GM12892 (cell line): ENCODE measurements around the gene CBLN1.

ENCODE experiments used
- DNase-seq: peaks from one replicate; pipeline ENCODE4 v3.0.0; 2011; ENCODE audit not compliant: insufficient read length
- FAIRE-seq: peaks from 2 replicates; lab custom pipeline; 2011; peaks lifted over from hg19 to GRCh38; lab: Jason Lieb, UNC
- POLR2A ChIP-seq: IDR thresholded peaks from 2 replicates; pipeline ENCODE4 v1.6.1; 2011; ENCODE audit warnings: low read depth, low read length, control low read depth
- POLR2AphosphoS5 ChIP-seq: IDR thresholded peaks from 2 replicates; pipeline ENCODE4 v1.6.1; 2011; ENCODE audit warnings: low read depth, low read length, control low read depth
- TAF1 ChIP-seq: IDR thresholded peaks from 2 replicates; pipeline ENCODE4 v1.6.1; 2011; ENCODE audit warnings: low read depth, mild to moderate bottlenecking, control low read depth, low read length, borderline replicate concordance

The CBLN1 gene

DNA sequence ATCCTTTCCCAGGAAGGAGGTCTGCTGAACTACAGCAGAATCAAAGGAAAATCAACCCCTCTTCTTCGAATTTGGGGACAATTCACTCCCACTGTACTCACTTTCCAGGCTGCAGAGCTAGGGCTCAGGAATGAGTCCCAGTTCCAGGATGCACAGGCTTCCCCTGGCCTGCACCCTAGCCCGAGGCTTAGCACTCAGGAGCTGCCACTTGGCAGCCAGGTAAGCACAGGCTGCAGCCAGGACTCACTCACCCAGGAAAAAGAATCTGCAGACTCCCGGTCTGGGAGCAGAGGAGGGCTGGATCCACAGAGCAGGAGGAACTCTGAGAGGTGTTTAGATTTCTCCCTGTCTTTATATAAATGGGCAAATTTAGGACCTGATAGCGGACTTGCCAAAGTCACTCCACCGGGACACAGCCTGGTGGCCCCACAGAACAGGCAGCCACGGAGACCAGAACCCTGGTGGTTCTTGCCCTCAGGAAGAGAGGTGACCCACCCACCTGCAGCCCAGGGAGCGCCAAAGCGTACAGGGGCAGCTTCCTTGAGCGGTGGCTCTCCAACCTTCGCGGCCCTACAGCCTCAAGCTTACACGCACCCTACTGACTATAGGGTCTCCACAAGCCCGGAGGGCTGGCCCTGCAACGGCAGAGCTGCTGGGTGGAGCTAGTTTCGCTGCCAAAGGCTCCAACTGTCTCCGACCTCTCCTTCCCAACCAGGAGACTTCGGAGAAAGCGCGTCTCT is 4.8 kb downstream of the CBLN1 start:
- TF ChIP-seq POLR2AphosphoS5: no peak
- no peak for TF ChIP-seq TAF1
- no peak for TF ChIP-seq POLR2A
- no peak for DNase-seq
- no peak for FAIRE-seq

DNA sequence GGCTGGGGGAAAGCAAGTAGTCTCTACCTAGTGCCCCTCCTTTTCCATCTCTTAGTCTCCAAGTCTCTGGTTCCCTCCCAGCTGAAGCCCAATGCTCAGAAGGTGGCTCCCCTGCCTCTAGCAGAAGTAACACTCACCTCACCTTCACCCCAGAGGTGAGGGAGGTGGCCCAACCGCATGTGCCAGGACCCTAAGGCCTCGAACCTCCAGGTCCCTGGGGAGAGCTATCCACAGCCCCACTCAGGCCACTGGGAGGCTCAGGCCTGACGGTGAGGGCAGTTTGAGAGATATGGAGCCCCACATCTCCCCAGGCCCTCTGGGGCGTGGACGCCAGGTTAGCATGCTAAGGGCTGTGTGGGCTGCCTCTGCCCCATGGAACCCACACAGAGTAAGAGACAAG is 5.8 kb downstream of the CBLN1 start:
- no peak for FAIRE-seq
- no peak for TF ChIP-seq POLR2AphosphoS5
- TF ChIP-seq POLR2A: no peak
- TF ChIP-seq TAF1: no peak
- no peak for DNase-seq

DNA sequence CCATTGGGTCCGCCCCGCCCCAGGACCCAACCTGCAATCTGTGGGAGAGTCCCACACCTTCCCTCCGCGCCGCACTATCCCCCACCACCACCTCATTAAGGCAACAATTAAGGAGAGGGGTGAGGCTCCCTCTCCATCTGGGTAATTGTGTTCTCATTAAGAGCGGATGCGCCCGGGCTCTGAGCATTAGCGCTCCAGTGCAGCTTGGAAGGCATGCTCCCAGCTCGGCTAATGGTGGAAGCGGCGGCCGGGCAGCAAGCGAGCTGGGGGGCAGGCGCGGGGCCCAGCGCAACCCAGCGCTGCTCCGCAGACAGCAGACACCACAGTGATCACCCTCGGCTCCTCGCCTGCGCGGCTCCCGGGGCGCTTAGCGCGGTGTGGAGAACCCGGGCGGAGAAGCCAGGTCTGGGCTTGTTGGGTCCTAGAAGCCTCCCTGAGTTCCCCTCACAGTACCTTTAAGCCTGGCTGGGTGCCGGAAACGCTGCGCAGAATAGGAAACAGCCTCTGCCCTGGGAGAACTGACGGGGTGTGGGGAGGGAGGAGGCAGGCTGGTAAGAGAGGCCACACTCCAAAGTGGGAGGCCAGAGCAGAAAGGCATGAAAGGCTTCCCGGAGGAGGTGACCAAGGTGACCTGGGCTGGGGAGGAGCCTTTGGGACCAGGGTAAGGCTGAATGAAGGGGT is 6.4 kb downstream of the CBLN1 start:
- no peak for FAIRE-seq

DNA sequence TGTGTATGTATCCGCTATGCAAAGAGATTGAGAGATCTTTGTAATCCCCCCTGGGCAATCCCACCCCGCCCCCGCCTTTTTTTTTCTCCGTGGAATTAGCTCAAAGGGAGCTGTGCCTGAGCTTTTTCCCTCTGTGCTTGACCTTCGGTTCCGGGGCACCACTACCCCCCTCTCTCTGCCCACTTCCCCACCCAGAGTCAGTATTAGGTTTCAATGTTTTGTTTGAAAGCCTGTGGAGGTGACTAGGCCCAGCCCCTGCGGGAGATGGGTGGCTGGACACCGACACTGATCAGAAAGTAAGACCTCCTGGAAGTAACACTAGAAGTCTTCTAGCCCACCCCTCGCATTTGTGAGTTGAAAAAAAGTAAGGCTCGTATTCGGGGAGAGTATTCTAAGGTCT is 7.0 kb downstream of the CBLN1 start:
- TF ChIP-seq TAF1 (no peak), POLR2A (no peak), POLR2AphosphoS5 (no peak)
- FAIRE-seq (no peak), DNase-seq (no peak)

More for the DNA sequence above, 6.4 kb downstream of the CBLN1 start:
- TF ChIP-seq POLR2AphosphoS5: no peak
- no peak for TF ChIP-seq TAF1
- no peak for TF ChIP-seq POLR2A
- no peak for DNase-seq

DNA sequence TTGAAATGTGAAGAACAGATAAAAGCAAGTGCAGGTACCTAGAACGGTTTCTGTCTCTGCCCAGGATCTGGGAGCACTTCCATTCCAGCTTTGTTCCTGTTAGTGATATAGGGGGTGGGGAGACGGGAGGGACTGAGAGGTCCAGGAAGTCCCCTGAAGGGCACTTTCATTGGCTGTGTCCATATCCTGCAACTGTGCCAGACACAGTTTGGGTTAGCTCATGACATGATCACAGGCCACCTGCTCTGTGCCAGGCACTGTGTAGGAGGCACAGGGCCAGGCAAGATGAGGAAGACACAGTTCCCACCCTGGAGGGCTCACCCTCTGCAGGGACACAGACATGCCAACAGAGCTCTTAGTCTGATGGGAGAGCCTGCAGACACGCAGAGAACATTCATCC is 7.9 kb downstream of the CBLN1 start:
- TF ChIP-seq POLR2A (no peak), POLR2AphosphoS5 (no peak), TAF1 (no peak)
- no peak for FAIRE-seq
- no peak for DNase-seq

DNA sequence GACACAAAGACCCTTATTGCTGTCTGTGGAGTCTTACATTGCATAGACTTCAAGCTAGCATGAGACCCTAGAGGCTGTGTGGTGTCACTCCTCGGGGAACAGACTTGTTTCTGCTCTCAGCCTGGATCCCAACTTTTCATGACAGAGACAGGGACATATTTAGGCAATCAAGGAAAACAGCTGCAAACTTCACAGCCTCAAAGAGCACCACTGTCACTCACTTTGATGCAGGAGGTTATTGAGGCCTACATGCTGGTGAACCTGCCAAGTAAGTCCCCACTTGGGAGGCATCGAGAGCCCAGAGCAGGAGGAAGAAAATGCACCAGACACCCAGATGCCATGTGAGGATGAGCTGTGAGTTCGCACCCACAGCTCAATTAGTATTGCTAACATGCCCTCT is 10.3 kb downstream of the CBLN1 start:
- DNase-seq (no peak), FAIRE-seq (no peak)
- TF ChIP-seq TAF1 (no peak), POLR2A (no peak), POLR2AphosphoS5 (no peak)

DNA sequence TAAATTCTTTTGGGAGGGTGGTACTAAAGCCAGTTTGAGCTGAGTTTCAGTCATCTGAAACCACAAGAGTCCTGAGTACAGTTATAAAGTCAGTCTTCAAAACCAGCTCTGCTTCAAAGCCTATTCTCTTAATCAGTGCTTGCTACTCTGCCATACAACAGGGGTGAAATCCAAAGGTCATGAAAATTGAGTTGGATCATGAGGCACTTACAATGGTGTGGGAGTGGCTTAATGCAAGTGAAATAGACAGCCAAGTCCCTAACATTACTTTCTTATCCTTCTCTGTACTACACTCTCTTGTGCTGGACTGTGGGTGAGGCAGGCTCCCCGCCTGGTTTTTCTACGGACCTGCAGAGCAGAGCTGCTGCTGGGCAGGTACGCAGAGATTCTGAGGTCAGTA is 12.4 kb downstream of the CBLN1 start:
- FAIRE-seq (no peak), DNase-seq (no peak)
- TF ChIP-seq POLR2A (no peak), POLR2AphosphoS5 (no peak), TAF1 (no peak)

DNA sequence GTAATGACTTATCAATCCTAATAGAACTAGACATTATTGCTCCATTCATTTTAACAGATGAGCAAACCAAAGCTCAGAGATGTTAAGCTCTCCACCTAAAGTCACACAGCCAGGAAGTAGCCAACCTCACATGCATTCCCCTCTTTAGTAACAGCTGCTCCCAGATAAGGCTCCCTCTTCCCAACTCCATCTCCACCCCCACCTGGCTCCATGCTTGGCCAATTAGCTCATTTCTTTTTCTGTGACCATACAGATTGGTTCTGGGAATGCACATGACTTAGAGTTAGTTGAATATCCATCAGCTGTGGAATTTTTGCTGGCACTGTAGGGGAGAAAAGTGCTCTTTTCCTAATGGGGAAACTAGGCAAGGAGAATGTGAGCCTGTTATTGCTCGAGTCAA is 13.0 kb downstream of the CBLN1 start:
- FAIRE-seq (no peak), DNase-seq (no peak)
- TF ChIP-seq TAF1 (no peak), POLR2AphosphoS5 (no peak), POLR2A (no peak)

DNA sequence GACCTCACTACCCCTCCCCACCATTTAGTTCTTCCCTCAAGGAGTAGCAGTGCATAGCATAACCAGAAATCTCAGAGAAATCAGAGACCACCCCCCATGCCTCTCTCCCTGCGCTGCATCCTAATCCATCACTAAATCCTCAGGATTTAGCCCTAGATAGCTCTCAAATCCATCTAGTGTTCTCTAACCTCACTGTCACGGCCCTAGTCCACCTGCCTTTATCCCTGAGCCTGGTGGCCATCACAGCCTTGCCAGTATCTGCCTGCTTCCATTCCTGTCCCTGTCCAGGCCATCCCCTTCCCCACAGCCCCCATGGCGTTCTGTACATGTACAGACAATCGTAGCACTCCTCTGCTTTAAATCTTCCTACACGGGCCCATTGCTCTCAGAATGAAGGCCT is 19.1 kb downstream of the CBLN1 start:
- DNase-seq (no peak), FAIRE-seq (no peak)

DNA sequence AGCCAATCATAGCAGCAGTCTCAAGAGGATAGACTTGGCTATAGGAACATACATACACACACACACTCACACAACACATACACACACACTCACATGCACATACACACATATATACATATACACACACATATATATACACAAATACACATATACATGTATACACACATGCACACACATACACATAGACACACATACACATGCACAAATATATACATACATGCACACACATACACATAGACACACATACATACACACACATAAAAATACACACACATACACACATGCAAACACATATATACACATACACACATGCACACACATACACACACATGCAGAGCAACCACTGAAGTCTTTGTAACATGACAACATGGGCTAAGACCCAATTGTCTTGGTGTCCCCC is 19.7 kb downstream of the CBLN1 start:
- DNase-seq (no peak), FAIRE-seq (no peak)
- TF ChIP-seq TAF1 (no peak), POLR2A (no peak), POLR2AphosphoS5 (no peak)

More for the DNA sequence above, 19.1 kb downstream of the CBLN1 start:
- TF ChIP-seq TAF1 (no peak), POLR2AphosphoS5 (no peak), POLR2A (no peak)

DNA sequence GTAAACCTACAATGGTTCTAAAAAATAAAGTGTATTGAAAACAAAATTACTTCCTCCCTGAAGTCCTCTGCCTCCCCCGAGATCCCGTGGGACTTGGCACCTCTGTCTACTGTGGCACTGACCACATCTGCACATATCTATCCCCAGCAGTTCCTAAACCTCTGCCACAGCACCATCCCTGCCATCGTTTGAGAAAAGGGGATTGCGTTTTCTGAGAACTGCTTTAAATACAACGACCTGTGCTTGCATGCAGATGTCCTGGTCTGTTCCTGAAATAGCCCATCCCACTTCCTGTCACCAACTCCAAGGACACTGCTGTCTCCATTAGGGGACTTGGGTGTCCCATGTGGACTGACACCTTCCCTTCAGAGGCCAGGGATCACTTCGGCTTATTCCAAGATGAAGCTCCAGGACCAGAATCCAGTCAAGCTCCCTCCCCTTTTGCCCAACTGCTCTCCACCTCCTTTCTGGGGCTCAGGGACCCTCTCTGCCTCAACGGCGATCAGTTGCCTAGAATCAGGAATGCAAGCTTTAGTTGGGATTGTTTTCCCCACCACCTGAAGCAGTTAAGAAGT is 20.6 kb downstream of the CBLN1 start:
- no peak for TF ChIP-seq POLR2A
- no peak for TF ChIP-seq TAF1
- no peak for TF ChIP-seq POLR2AphosphoS5
- DNase-seq (no peak), FAIRE-seq (no peak)
